HG03342 (cell line): ENCODE data around the gene OXTR.

ENCODE experiments used
- ATAC-seq: cut with Tn5 transposase; IDR thresholded peaks from one replicate; pipeline ENCODE4 v1.9.1; 2021; ENCODE audit warnings: mild to moderate bottlenecking, moderate library complexity; ENCODE audit not compliant: unreplicated experiment

The OXTR gene

GRCh38 chr3:8767667-8768363 is 1.6 kb downstream of the OXTR start:
- peak; percentile 48 for ATAC-seq

- ATAC-seq = no peak
Observed at GRCh38 chr3:8767256-8767666, 2.2 kb downstream of the OXTR start.

DNA sequence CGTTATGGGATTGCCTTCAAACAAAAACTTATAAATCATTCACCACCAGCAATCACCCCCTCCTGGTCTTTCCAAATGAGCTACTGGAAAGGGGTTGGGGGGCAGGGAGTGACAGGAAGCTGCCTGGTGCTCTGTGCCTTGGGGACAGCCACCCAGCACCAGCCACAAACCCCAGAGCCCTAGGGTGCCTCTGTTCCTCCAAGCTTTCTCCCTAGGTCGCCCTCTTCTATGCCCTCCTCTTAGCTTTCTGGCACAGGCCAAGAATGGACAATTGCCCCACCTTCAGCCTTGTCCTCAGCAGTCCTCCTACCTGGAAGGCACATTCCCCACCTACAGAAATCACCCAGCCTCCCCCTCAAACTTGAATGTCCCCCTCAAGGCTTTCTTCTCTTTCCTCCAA is 3.3 kb downstream of the OXTR start:
- ATAC-seq = no peak

DNA sequence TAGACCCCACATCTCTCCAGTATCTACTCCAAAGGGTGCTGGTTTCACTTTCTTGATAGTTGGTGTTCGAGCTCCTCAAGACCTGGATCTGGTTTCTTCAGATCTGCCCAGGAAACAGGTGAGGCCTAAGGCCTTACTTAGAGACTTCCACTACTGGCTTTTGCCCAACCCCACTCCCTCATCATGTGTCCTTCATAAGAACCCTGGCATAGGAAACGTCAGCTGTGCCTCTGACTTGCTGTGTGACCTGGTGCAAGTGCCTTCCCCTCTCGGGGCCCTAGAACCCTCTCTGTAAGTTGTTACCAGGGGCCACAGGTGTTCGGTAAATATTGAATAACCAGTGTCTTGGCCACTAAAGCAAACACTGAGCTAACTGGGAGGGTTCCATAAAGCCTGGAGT is 3.9 kb downstream of the OXTR start:
- ATAC-seq = no peak

DNA sequence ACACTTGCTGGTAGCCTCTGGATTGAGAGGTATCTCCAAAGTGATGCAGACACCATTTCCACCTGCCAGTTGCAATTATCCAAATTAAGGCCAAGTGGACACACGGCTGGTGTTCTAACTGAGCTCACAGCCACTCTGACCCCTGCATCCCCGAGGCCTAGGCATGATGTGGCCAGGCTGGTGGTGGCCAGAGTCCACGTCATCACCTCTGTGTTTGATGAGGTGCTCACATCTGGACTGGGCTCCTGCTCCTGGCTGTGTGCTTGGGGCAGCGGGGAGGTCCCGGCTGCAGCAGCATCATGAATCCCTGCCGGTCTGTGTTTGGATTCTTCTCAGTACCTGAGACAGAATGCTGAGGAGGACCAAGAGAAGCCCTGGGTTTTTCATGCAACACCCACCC is 4.9 kb downstream of the OXTR start:
- ATAC-seq = no peak

GRCh38 chr3:8762607-8763377 is 6.6 kb downstream of the OXTR start:
- ATAC-seq = no peak

- no peak for ATAC-seq
Observed at GRCh38 chr3:8761866-8762265, 7.5 kb downstream of the OXTR start.

DNA sequence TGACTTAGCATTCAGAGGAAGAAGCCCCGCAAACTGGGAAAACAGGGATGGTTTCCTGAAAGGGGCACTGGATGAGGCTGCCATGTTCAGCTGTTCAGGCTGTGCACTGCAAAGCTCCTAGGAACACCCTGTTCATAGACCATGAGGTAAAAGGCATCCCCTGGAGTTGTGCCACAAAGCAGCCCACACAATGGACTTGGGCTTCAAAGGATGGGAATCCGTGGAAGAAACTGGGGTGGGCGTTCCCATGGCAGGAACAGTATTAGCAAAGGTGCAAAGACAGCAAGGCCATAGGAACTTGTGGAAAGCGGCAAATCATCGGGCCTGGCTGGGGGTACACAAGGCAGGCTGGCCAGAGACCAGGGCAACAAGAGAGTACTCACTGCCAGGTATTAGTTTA is 8.9 kb downstream of the OXTR start:
- no peak for ATAC-seq

- ATAC-seq = no peak
Observed at GRCh38 chr3:8760091-8760490, 9.3 kb downstream of the OXTR start.

DNA sequence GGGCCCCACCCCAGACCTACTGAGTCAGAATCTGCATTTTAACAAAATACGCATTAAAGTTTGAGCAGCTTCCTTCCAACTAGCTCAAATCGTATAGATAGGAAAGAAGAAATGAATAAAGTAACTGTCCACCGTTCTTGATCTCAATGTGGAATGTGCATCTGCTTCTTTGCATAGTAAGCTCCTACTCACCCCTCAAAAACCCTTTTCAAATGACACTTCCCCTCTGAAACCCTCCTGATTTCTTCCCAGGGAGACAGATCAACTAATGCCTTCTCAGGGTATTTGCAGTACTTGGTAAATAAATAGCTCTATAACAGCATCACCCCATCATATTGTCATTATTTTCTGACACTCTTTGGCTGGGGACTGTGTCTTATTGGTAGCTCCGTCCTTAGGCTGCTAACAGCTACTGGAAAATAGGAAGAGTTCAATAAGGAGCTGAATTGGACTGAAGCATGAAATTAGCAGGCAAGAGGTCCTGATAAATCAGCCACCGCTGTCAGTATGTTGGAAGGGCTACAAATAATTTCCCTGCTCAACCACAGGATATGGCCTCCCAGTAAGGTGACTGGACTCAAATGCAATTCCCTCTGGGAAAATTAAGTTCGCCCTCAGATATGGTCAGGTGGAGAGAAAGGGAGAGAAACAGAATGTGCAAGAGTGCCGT is 10.2 kb downstream of the OXTR start:
- no peak for ATAC-seq

DNA sequence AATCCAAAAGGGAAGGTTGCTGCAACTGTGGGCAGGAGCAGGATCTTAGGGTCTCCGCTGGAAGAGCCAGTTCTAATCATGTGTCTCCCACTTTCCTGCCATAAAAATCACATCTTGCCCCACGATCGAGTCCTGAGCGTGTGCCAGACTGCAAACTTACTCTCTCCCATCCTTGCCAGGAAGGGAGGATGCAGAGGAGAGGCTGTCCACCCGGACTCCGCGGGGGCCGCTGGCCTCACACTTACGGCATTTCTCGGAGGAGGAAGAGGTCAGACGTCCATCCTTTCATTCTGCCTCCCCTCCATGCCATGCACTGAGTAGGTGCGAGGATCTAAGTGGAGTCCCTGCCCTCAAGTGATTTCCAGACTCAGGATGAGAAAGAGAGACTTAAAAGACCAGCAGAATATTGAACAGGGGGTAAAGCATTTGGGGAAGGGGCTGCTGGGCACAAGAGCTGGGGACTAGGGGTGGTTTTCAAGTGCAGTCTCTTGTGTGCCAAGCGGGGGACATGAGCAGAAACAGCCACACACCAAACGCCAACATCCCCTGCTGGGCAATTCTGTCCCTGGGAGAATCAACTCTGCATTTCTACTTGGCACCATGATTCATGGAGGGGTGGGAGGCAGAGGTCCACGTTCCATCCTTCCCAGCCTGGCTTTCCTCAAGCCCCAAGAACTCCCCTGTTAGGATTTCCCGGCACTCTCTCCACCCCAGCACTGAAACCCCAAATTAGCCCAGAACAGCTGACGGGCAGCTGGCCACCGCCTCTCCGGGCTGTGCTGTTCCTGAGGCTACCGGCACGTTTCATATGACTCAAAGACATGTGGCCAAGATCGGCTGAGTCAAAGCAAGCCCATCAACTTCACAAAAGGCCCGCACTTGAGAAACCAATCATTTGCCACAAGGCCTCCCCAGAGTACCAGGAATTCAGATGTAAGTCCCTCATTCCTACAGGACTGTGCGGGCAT is 11.6 kb downstream of the OXTR start:
- no peak for ATAC-seq

GRCh38 chr3:8756671-8757070 is 12.7 kb downstream of the OXTR start:
- ATAC-seq = no peak

GRCh38 chr3:8755564-8756237 is 13.7 kb downstream of the OXTR start:
- no peak for ATAC-seq

DNA sequence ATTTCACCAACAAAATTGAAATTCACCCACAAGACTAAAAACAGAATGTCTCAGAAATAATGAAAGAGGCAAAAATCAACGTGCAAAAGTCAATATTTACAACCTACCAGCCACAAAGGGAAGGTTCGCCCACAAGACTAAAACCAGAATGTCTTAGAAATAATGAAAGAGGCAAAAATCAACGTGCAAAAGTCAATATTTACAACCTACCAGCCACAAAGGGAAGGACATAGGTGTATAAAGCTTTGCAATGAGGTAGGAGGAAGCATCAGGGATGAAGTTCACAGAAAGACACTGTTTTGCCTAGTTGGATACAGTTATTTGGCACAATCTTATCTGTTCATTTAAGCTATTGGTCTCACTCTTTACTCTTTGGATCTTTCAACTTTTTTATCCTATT is 14.3 kb downstream of the OXTR start:
- no peak for ATAC-seq

- no peak for ATAC-seq
Observed at GRCh38 chr3:8752832-8753231, 16.6 kb downstream of the OXTR start.

- no peak for ATAC-seq
Observed at GRCh38 chr3:8749316-8749715, 20.1 kb downstream of the OXTR start.

DNA sequence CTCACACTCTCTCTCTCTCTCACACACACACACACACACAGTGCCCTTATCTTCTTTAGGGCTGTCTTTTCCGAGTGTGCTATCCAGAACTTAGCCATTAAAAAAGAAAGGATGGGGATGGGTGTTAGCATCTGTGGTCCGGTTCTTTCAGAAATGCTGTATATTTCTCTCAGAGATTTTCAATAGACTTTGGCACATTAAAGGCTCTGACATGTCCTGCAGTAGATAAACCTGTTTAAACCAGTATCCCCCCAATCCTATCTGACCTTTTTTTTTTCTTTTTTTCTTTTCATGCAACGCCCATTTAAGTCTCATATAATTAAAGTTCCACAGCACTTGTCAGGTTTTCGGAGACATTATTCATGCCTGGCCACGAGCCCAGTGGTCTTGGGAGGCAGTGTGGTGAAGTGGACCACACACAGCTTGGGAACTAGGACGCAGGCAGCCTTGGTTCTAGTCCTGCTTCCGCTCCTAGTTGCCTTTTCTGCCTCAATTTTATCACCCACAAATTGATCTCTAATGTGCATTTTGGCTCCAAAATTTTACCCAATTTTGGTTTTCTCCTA is 22.6 kb downstream of the OXTR start:
- ATAC-seq = no peak

DNA sequence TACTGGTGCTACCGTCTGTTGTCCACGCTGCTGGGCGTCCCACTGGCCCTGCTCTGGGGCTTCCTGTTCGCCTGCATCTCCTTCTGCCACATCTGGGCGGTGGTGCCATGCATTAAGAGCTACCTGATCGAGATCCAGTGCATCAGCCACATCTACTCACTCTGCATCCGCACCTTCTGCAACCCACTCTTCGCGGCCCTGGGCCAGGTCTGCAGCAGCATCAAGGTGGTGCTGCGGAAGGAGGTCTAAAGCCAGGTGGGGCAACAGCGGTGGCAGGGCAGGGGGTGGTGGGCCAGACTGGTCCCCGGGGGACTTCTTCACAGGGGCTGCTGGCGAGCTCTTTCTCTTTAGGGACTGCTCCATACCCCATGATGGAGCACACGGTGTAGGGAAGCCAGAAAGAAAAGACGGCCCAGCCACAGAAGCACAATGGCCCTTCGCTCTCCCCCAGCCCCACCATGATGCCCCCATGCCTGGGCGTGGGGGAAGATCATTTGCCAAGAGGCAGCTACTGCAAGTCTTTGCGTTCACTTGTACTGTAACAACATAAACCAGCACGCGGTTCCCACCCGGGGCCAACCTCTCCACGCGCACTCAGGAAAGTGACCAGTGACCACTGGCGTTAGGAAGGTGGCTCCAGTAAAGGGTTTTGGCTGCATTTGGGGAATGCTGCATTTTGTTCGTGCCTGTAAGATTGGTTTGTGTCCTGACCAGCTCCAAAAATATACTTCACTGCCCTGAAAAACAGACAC is 23.6 kb downstream of the OXTR start:
- no peak for ATAC-seq

DNA sequence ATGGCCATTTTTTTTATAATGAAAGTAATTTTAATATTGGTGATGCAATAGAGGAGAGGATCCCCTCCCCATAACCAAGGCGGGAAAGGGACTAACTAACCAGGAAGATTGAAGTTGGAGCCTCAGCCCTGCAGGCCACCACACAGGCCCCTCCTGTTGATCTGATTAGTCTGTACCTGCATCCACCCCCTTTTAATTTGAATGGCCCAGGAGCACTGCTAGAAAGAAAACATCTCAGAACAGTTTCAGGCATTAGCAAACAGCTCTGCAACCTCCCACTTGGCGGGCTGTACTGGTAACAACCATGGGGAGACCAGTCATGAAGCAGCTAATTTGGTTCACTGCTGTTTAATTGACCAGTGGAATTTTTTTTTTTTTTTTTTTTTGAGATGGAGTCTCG is 25.5 kb downstream of the OXTR start:
- ATAC-seq = no peak
